ENCODE data around the gene PRRG1. TPM values are rescaled to one million over a fixed set of nuclear protein-coding genes. Genes with fewer than 3 reads are reported as not detected.
"Not testable (repeated sequence)": the region's sequence is repeated elsewhere in the genome, so short reads cannot be mapped to it uniquely, and the experiment has no call there.

Gene PRRG1
- total RNA-seq, result 10 to 100 TPM; 11.1 to 13.9 TPM
- long read RNA-seq, result 0 reads

- intact Hi-C loops (cut with DNase I), result no loop called here
- peak; percentile 94 to 98 for ATAC-seq
Measured at GRCh38 chrX:37349221-37350033, at the start of gene PRRG1. PRRG1 (plus strand) TSS chrX:37349364; CDS start chrX:37406250, 56,886 bp downstream.

GRCh38 chrX:37302569-37302968 is 46.6 kb upstream of the PRRG1 start:
- peak in 1 of 2 donors; percentile 68 for ATAC-seq
- peak; percentile 20 for DNase-seq

More at GRCh38 chrX:37349221-37350033, at the start of gene PRRG1:
- DNase-seq, result peak; percentile 80

GRCh38 chrX:37305238-37305637 is 43.9 kb upstream of the PRRG1 start:
- intact Hi-C loops (cut with DNase I); DNase-seq; ATAC-seq: not testable (repeated sequence)

More at GRCh38 chrX:37302569-37302968, 46.6 kb upstream of the PRRG1 start:
- intact Hi-C loops (cut with DNase I), result no loop called here

GRCh38 chrX:37314531-37314930 is 34.6 kb upstream of the PRRG1 start:
- ATAC-seq (no peak), DNase-seq (no peak)
- intact Hi-C loops (cut with DNase I), result no loop called here

GRCh38 chrX:37315511-37316248 is 33.5 kb upstream of the PRRG1 start:
- DNase-seq (no peak), ATAC-seq (no peak)
- intact Hi-C loops (cut with DNase I), result no loop called here

GRCh38 chrX:37320541-37321203 is 28.5 kb upstream of the PRRG1 start:
- ATAC-seq (no peak), DNase-seq (no peak)
- intact Hi-C loops (cut with DNase I), result no loop called here

GRCh38 chrX:37330642-37331041 is 18.5 kb upstream of the PRRG1 start:
- ATAC-seq, result no peak
- intact Hi-C loops (cut with DNase I), result no loop called here
- DNase-seq, result no peak

GRCh38 chrX:37331546-37331945 is 17.6 kb upstream of the PRRG1 start:
- intact Hi-C loops (cut with DNase I), result no loop called here
- DNase-seq (no peak), ATAC-seq (no peak)

- intact Hi-C loops (cut with DNase I), result no loop called here
- ATAC-seq (no peak), DNase-seq (no peak)
Measured at GRCh38 chrX:37332055-37332454, 17.1 kb upstream of the PRRG1 start.

- no peak for ATAC-seq
- no peak for DNase-seq
- intact Hi-C loops (cut with DNase I), result no loop called here
Measured at GRCh38 chrX:37332987-37333658, 16.0 kb upstream of the PRRG1 start.

GRCh38 chrX:37347420-37347819 is 1.7 kb upstream of the PRRG1 start:
- DNase-seq (no peak), ATAC-seq (peak in 1 of 2 donors; percentile 21)

GRCh38 chrX:37348231-37348970 is 763 bp upstream of the PRRG1 start:
- peak; percentile 8 to 25 for ATAC-seq
- intact Hi-C loops (cut with DNase I), result no loop called here
- DNase-seq, result no peak

More at GRCh38 chrX:37347420-37347819, 1.7 kb upstream of the PRRG1 start:
- intact Hi-C loops (cut with DNase I), result no loop called here

- ATAC-seq (no peak), DNase-seq (no peak)
- intact Hi-C loops (cut with DNase I), result no loop called here
Measured at GRCh38 chrX:37348971-37349220, 268 bp upstream of the PRRG1 start.

GRCh38 chrX:37350034-37350365 is 836 bp downstream of the PRRG1 start:
- DNase-seq, result peak; percentile 21
- intact Hi-C loops (cut with DNase I), result no loop called here
- ATAC-seq, result peak; percentile 24 to 52

- ATAC-seq (no peak), DNase-seq (no peak)
- intact Hi-C loops (cut with DNase I), result no loop called here
Measured at GRCh38 chrX:37353646-37354045, 4.5 kb downstream of the PRRG1 start.

GRCh38 chrX:37357436-37357835 is 8.3 kb downstream of the PRRG1 start:
- DNase-seq (no peak), ATAC-seq (no peak)
- intact Hi-C loops (cut with DNase I), result no loop called here

GRCh38 chrX:37361596-37361995 is 12.4 kb downstream of the PRRG1 start:
- intact Hi-C loops (cut with DNase I), result no loop called here
- ATAC-seq, result no peak
- no peak for DNase-seq

- intact Hi-C loops (cut with DNase I), result no loop called here
- no peak for ATAC-seq
- DNase-seq, result no peak
Measured at GRCh38 chrX:37364666-37365065, 15.5 kb downstream of the PRRG1 start.

- DNase-seq (no peak), ATAC-seq (no peak)
- intact Hi-C loops (cut with DNase I), result no loop called here
Measured at GRCh38 chrX:37367946-37368345, 18.8 kb downstream of the PRRG1 start.
